Neural progenitor cell (in vitro differentiated cells): Measurements from ENCODE around the gene HOXB4.

Source experiments
- CTCF ChIP-seq: fragments of 200-600 bp; sonication (generic); IDR thresholded peaks from 2 replicates; pipeline ENCODE4 v1.5.1; 2017; ENCODE audit warnings: antibody characterized with exemption, mild to moderate bottlenecking
- EZH2phosphoT487 ChIP-seq: fragments of 200-600 bp; sonication (generic); IDR thresholded peaks from 2 replicates; pipeline ENCODE4 v1.6.1; 2017; ENCODE audit warnings: antibody characterized with exemption

GRCh38 chr17:48556576-48557401 lies 21.4 kb downstream of the HOXB4 start:
- TF ChIP-seq CTCF, result no peak
- TF ChIP-seq EZH2phosphoT487, result no peak
